ENCODE data around the gene ELF1.

- no peak for TF ChIP-seq CTCF (IDR thresholded peaks at IDR 0.05; ENCODE audit: poor library complexity)
- TF ChIP-seq EZH2 (IDR thresholded peaks at IDR 0.05; ENCODE audit: borderline replicate concordance) = no peak
Measured at GRCh38 chr13:40999416-40999815, 19.7 kb downstream of the ELF1 start.
